22Rv1 (cell line): ENCODE results near the gene ABCC12.
A peak's percentile ranks its signal among the peaks of the same experiment; 100 is the strongest.

ENCODE experiments used
- H3K27ac ChIP-seq: fragments of 450-650 bp; 2 replicates; pipeline ENCODE4 v1.5.1; 2017
- ZFX ChIP-seq: fragments of 450-650 bp; IDR thresholded peaks from 2 replicates; pipeline ENCODE4 v1.6.1; 2017; ENCODE audit warnings: antibody characterized with exemption, borderline replicate concordance
- TF ChIP-seq, protein P1 (sequence below): fragments of 450-650 bp; IDR thresholded peaks from 2 replicates; pipeline ENCODE4 v1.5.1; 2017; ENCODE audit warnings: mild to moderate bottlenecking

The ABCC12 gene

DNA sequence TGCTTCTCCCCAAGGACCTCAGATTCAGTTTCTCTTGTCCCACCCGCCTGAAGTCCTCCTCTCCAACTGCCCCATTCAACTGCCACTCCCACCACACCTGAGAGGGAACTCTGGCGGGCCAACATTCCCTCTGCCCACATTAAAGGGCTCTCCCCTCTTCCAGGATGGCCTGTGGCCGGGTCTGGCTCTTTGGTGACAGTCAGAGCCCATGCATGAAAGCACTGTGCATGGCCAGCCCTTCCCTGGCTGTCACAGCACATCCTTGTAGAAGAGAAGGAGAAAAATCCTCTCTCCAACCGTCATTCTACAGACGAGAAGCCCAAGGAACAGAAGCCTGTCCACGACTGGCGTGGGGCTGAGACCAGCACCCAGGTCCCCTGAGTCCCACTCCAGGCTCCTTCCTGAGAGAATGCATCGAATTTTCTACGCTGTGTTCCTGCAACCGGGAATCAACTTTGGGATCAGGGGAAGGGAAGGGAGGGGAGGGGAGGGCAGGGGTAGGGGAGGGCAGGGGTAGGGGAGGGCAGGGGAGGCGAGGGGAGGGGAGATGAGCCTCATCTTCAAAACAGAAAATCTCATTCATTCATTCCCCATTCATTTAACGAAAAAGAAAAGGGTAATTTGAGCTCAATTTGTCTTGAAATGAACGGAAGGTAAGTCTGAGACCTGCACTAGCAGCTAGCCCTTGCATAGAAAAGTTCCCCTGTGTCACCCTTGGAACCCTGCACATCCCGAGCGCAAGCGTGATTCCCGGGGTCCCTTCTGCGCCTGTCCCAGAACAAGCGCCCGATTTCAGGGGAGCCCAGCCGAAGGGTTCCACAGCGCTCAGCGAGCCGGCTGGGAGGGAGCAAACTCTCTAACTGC is at the start of gene ABCC12:
ABCC12 (minus strand) TSS at position 68 of the 864 bp plus-strand sequence. CDS start 9,569 bp downstream, outside the sequence.
- no peak within 1 kb of the TSS for H3K27ac ChIP-seq
- no peak for TF ChIP-seq ZFX
- TF ChIP-seq, protein P1, sequence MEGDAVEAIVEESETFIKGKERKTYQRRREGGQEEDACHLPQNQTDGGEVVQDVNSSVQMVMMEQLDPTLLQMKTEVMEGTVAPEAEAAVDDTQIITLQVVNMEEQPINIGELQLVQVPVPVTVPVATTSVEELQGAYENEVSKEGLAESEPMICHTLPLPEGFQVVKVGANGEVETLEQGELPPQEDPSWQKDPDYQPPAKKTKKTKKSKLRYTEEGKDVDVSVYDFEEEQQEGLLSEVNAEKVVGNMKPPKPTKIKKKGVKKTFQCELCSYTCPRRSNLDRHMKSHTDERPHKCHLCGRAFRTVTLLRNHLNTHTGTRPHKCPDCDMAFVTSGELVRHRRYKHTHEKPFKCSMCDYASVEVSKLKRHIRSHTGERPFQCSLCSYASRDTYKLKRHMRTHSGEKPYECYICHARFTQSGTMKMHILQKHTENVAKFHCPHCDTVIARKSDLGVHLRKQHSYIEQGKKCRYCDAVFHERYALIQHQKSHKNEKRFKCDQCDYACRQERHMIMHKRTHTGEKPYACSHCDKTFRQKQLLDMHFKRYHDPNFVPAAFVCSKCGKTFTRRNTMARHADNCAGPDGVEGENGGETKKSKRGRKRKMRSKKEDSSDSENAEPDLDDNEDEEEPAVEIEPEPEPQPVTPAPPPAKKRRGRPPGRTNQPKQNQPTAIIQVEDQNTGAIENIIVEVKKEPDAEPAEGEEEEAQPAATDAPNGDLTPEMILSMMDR, result no peak

GRCh38 chr16:48204825-48205151 is 49.0 kb upstream of the ABCC12 start:
- TF ChIP-seq, protein P1, result no peak
- no peak for TF ChIP-seq ZFX
- 0 out of 2 replicates have a peak overlapping the region, but pooled peaks have one; percentile 4 for H3K27ac ChIP-seq

DNA sequence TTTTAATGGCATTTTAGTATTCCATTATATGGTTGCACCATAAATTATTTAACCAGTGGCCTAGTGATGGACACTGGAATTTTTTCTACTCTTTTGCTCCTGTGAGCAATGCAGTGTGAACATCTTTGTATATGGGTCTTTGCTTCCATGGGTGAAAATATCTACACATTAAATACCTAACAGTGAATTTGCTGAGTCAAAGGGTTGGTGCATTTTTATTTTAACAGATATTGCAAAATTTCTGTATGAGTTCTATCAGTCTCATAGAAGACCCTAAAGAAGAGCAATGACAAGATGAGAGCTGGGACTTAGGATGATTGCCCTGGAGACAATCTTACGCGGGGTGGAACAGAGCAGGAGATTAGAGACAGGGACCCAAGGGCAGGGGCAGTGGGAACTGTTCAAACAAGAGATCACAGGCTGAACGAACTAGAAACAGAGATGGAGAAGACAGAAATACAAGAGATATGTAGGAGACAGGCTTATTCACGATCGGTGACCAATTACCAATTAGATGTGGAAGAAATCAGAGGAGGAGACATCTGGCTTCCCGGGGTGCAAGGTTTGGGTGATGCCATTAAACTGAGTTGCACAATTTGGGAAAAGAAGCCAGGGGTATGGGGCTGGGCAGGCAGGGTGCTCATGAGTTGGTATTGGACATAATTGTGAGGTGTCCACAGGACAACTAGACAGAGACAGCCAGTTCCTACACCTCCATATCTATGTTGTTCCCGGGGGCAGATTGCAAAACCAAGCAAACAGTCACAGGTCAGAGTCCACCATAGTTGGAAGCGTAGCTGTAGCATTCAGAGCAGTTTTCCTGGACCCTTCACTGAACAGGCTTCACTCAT is 48.4 kb upstream of the ABCC12 start:
- 0 out of 2 replicates have a peak overlapping the region, but pooled peaks have one; percentile 4 for H3K27ac ChIP-seq

DNA sequence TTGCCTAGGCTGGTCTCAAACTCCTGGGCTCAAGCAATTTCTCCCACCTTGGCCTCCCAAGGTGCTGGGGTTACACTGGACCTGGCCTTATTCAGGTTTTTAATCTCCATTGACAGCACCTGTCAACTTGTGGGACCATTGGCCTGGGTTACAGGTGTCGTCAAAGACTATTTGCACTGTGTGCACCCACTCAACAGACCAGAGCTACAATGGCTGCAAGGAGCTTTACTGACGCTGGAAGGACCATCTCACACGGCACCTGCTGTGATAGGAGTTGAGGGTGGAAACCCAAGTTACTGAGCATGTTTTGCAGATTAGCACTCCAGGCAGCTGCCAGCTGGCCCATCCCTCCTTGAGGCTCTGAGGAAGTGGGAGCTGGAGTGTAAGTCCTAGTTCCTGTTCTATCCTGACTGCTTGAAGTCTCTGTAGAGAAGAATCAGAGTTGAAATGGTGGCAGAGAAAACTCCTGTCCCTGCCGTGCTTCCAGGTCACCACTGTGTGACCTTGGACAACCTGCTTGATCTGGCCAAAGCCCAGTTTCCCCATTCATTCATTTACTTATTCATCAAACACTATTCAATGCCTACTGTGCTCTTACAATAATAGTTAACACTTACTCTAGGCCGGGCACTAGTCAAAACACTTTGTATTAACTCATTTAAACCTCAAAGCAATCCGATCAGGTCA is 45.9 kb upstream of the ABCC12 start:
- H3K27ac ChIP-seq, result no peak overlapping the region
- TF ChIP-seq, protein P1, result no peak
- no peak for TF ChIP-seq ZFX

More for the DNA sequence above, 48.4 kb upstream of the ABCC12 start:
- TF ChIP-seq, protein P1, result no peak
- no peak for TF ChIP-seq ZFX

DNA sequence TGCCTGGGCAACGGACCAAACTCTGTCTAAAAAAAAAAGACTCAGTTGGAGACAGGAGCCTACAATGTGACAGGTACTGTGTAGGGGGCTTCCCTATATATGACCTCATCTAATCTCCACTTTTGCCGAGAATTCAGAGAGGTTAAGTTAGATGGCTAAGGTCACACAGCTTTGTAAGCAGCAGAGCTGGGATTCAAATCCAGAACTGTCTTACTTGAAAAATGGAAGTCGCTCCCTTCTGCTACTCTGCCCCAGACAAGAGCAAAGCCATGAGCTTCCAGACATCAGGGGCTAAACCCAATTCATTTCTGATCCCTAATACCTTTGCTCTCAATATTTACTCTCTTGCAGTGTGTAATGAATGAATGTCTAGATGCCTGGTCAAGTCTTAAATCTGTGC is 41.5 kb upstream of the ABCC12 start:
- H3K27ac ChIP-seq, result no peak overlapping the region
- TF ChIP-seq ZFX, result no peak
- TF ChIP-seq, protein P1, result no peak

DNA sequence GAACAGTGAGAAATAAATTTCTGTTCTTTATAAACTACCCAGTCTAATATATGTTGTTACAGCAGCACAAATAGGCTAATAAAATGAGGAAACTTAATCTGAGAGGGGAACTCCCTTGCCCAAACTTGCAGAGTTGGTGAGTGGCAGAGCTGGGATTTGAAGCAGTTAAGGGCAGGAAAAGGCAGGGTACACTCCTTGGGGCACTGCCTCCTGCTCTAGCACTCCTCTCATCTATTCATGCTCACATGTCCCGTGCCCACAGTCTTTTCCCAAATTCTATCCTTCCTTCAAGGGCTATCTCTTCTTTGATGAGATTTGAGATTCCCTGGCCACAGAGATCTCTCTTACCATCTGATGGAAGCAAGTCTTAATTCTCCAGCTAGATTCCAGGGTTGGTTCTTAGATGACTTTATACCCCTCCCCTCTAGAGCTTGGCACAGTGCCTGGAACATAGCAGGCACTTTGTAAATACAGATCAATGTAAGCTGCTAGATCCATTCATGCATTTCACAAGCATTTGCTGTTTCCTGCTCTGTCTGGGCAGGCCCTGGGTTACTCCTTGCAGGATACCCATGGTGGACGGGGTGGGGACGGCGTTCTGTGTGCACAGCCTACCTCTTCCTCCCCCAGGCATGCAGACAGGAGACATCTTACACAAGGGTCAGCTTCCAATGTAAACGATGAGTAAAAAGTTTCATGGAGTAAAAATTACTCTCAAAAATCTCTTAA is 39.2 kb upstream of the ABCC12 start:
- H3K27ac ChIP-seq, result no peak overlapping the region

More for the DNA sequence above, 39.2 kb upstream of the ABCC12 start:
- TF ChIP-seq ZFX, result no peak
- TF ChIP-seq, protein P1, result no peak
